Right kidney (tissue), 9 donors: Measurements from ENCODE around the gene MUC13.
"Not testable (repeated sequence)": the region's sequence is repeated elsewhere in the genome, so short reads cannot be mapped to it uniquely, and the experiment has no call there.

ENCODE experiments used
- DNase-seq: peaks from one replicate; pipeline ENCODE4 v3.0.0-alpha.2; 2016
- long read RNA-seq, 8 donors: transcript quantifications; one replicate each; lab custom pipeline, GENCODE V29; 2026

The MUC13 gene, protein sequence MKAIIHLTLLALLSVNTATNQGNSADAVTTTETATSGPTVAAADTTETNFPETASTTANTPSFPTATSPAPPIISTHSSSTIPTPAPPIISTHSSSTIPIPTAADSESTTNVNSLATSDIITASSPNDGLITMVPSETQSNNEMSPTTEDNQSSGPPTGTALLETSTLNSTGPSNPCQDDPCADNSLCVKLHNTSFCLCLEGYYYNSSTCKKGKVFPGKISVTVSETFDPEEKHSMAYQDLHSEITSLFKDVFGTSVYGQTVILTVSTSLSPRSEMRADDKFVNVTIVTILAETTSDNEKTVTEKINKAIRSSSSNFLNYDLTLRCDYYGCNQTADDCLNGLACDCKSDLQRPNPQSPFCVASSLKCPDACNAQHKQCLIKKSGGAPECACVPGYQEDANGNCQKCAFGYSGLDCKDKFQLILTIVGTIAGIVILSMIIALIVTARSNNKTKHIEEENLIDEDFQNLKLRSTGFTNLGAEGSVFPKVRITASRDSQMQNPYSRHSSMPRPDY
- long read RNA-seq, donor 1 = 0 reads
- long read RNA-seq, donor 2 = 0 reads
- long read RNA-seq, donor 3 = 0 reads
- long read RNA-seq, donor 4 = 0 reads
- long read RNA-seq, donor 5 = 0 reads
- long read RNA-seq, donor 6 = 0 reads
- long read RNA-seq, donor 7 = 0 reads
- long read RNA-seq, donor 8 = 0 reads

DNA sequence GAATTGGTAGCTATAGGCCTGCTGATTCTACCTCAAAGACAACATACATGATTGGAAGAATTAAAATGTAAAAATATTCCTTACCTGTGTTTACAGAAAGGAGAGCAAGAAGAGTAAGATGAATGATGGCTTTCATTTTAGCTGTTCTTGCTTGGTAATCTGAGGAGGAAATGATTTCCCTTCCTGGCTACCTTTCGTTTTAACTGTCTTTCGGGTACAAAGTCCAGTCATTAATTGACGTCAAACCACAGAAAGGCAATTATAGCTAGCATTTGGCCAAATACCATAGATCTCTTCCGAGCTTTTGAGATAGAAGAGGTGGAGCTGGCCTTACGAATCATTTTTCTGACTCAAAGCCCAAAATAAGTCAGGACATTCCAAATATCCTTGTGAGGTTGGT lies at the start of gene MUC13:
Gene MUC13, minus strand, starts transcription at position 175 of the 400 bp plus-strand sequence. Its CDS starts 39 bp downstream, at position 136.
- no peak for DNase-seq

DNA sequence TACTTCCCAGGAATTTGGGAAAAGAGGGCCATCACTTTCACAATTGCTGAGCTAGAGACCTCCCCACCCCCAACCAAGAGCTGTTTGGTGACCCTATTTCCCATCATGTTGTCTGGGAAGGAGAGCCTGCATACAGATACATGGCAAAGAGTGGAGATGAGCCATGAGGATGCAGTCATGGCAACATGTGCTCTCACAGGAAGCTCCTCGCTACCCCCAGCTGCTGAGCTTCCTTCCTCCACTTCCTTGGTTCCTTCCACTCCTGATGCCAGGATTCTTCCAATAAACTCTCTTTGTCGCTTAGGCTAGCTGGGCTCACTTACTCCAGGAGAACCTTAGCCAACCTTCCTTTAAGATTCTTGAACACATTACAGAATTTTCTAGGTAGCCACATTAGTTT lies 48.3 kb upstream of the MUC13 start:
- DNase-seq = no peak

DNA sequence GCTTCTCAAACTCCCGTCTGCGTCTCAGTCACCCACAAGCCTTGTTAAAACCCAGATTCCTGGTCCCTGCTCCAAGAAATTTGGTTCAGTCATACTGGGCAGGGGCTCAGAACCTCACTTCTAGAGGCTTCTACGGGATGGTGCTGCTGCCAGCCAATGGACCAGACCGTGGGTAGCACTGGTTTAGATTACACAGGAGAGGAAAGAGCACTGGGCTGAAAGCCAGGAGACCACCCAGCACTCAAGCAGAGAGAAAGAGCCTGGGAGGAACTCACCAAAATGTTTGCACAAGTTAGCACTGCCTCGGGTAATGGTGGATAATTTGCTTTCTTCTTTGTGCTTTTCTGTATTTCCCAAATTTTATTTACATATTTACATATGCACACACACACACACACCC lies 46.9 kb upstream of the MUC13 start:
- no peak for DNase-seq

DNA sequence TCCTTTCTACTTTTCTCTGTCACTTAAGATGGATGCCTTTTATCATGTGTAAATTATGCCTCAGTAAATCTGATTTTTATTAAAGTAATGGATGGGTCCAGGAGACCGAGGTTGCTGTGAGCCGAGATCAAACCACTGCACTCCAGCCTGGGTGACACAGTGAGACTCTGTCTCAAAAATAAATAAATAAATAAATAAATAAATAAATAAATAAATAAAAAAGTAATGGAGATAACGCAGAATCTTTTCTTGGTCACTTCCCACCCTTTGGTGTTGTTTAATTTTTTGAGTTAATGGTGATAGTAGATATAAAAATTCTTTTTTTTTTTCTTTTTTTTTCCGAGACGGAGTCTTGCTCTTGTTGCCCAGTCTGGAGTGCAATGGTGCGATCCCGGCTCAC lies 44.1 kb upstream of the MUC13 start:
- DNase-seq = no peak

DNA sequence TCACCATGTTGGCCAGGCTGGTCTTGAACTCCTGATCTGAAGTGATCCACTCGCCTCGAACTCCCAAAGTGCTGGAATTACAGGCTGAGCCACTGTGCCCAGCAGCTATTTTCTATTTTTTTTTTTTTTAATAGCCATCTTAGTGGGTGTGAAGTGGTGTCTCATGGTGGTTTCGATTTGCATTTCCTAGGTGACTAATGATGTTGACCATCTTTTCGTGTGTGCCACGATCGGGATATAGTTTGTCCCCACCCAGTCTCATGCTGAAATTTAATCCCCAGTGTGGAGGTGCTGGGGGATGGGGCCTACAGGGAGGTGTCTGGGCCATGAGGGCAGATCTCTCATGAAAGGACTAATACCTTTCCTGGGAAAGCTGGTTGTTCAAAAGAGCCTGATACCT lies 41.8 kb upstream of the MUC13 start:
- no peak for DNase-seq

DNA sequence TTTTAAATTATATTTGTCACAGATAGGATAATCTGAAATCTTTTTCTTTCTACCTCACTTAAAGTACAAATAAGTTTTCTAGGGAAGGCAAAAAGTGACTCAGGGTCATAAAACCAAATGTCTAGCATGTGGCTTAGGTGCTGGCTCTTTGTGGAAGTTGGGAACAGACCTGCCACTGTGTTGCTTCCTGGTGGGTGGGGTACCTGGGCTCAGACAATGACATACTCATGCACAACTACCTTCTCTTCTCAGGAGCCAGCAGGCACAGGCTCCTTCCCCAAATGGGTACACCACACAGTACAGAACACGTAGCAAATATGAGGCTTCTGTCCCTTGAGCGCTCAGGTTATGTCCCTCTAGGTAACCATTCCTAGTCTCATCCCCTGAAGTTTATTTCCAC lies 40.1 kb upstream of the MUC13 start:
- no peak for DNase-seq

DNA sequence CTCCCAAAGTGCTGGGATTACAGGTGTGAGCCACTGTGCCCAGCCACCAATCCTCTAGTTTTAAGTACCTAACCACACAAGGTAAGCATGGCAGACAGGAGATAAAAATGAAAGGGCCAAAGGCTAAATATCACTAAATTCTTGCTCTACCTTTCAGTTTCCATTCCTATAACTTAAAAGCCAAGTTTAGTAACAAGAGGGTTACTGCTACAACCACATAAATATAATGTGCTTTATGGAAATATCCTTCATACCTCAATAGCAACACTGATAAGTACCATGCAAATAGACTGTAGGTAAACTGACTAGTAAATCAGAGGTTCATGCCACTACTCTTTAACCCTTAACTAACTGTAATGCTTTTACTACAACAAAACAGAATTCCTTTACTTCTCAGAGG lies 38.7 kb upstream of the MUC13 start:
- DNase-seq = no peak

DNA sequence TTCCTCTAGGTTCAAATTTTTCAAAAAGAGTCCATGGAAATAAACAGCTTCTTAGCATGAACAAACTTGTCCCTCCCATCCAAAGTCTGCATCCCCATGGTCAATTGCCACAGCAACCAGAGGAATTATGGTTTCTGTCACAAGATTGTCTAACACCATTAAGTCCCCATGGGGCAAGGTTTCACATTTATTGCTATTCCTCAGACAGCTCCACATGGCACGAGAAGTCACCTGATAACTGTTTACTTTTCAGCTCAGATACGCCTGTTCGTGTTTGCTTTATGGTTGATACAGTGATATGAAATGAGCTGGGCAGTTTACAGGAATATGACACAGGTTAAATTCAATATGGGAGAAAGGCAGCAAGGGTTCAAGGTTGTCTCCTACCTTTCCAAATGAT lies 37.9 kb upstream of the MUC13 start:
- DNase-seq = no peak

DNA sequence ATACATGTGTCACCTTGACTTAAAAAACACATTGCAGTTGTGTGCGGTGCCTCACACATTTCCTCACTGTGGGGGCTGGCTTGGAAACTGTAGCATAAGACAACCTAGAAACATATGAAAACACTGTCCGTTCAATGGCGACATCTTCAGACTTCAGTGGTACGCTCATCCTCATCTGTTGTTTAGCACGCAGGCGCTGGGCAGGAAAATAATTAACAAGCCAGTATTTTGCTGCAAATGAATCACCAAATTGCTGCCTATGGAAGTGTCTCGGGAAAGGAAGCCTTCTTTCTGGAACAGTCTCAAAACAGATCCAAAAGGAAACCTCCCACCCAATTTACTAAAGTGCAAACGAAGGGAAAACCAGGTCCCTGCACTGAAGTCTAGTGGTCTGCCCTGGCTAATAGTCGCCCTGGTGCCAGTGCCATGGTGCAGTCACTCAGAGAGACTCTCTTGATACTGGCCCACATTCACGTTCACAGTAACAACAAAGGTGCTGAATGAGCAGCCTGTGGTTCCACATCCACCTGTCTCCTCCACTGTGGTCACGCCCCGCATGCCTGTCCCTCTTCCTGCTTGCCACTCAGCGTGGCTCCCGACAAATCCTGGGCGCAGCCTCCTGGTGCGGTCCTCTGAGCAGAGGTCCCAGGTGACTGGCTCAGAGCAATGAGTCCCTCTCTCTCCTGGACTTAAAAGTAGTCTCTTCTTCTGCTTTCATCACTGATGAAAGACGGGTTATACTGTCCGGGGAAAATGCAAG lies 35.6 kb upstream of the MUC13 start:
- DNase-seq = no peak

DNA sequence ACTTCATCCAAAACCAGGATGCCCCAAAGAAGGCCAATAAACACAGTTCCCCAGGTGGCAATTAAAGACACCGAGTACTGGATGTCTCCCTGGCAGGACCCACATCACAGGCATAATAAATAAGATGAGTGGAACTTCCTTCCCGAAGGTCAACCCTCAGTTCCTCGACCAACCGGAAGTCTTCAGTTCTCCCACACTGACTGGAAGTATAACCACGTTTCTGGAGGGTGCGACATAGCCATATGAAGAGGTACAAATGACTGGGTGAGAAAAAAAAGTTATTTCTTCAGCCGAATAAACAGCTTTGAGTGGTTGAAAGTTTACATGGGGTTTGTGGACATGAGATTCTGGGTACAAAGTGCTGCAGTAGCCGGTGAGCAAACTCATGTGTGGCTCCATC lies 34.6 kb upstream of the MUC13 start:
- DNase-seq = no peak

DNA sequence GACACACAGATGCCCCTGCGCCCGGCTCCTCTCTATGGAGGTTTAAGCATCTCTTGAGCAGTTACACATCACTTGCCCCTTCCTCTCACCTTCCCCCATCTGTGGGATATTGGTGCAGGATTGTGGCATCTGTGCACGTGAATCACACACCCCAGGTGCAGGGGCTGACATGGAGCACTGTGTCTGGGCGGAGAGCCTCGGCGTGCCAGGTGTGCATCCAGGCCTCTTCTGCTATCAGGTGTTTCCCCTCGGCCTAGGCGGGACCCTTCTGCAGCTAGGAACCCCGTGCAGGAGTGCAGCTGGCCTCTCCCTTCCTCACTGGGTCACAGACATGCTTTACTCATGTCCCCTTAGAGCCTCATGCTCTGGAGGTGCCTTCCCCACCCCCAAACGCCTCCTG lies 33.4 kb upstream of the MUC13 start:
- DNase-seq = no peak

DNA sequence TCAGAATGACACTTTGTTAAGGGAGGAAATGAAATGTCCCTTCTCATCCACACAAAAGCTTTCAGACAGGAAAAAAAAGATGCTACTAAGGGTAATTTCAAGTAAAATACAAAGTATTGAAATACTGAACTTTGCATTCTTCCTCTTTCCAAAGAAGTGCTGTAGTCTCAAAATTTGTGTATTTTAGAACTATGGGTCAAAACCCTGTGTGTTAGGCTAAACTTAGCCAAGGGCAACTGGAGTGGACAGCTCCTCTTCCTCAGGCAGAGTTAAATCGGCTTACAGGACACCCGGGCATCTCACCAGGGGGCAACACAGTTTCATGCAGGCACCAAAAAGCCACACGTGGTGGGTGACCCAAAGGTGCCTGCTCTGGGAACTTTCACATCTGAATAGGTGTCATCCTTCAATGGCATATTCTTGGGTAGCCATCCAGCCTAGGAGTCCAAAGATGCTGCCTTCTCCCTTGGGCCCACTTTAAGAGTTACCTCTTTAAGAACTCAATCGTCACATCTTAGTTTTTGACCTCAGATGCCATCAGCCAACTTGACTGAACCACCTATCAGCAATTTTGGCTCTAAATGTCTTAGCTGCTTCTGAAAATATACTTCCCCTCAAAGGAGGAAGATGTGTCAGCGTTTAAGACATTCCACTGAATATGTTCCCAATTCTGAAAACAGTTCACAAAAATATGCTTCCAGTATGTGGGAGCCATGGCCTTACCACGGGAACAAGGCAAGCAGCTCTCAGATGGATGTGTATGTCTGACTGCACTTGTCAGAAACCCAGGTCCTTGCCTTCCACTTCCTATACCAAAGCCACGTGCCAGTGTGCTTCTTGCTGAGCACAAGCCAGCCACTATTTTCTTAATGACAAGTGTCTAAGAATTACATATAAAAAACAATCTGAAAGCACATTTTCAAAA lies 32.2 kb upstream of the MUC13 start:
- DNase-seq = no peak

DNA sequence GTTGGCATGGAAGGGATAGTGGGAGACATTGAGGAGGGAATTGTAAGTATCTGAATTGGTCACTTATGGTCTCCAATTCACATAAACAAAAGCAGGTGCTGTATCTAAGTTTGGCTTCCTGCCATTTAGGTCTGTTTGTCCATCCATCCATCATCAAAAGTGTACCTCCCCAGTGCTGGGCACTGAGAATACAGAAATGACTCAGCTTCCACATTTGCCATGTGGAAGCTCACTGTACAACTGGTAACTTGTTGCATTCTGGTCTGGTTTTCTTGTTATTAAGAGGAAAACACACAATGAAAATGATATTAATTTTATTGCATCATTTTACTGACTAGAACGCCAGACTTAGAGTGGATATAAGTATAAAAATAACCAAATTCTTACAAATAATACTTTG lies 30.9 kb upstream of the MUC13 start:
- no peak for DNase-seq

DNA sequence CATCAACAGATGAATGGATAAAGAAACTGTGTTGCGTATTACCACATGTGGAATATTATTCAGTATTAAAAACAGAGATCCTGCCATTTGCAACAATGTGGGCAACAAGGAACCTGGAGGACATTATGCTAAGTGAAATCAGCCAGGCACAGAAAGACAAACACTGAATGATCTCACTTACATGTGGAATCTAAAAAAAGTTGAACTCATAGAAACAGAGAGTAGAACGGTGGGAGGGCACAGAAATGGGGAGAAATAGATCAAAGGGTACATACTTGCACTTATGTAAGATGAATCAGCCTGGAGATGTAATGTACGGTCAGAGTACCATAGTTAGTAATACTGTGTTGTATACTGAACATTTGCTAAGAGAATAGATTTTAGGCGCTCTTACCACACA lies 29.8 kb upstream of the MUC13 start:
- DNase-seq = no peak

DNA sequence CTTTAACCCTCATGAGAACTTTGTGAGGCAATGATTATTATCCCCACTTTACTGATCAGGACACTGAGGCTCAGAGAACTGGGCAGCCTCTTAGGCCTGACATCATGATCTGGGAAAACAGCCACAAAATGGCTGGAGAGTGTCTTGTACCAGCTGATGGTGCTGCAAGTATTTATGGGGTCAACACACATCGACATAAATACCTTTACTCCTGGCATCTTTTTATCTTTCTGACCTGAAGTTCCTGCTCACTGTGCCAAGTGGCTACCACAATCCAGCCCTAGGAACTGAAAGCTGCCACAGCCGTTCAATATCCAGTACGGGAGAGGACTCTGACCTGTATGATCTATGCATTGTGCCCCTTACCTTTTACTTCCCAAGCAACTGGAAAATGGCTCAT lies 29.2 kb upstream of the MUC13 start:
- DNase-seq = no peak

DNA sequence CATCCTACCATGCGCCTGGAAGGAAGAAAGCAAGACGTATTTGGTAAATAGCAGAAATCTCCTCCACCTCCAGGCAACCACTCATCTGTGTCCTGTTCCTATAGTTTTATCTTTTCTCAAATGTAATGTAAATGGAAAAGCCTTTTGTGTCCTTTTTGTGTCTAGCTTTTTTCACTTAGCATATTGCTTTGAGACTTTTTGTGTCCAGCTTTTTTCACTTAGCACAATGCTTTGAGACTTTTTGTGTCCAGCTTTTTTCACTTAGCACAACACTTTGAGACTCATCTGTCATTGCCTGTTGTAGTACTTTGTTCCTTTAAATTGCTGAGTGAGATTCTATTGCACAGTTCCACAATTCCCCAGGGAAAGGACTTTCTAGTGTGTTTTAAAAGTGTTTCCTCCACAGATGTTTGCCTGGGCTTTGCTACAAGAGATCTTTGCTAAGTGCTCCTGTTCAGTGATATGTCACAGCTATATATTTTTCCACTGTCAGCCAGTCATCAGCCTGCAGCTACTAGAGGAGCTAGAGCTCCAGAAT lies 27.9 kb upstream of the MUC13 start:
- no peak for DNase-seq

DNA sequence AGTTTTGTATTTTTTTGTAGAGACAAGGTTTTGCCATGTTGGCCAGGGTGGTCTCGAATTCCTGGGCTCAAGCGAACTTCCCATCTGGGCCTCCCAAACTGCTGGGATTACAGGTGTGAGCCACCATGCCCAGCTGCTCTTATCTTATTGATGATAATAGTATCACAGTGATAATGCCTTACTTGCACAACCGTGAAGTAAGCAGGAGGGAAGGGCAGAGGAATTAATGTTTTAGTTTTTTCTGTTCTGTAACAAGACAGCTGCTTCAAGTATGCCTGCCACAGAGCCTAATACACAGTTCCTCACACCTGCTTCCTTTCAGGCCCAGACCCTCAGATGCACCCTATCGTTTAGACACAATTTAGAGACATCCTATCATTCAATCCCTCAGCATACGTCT lies 26.1 kb upstream of the MUC13 start:
- no peak for DNase-seq

DNA sequence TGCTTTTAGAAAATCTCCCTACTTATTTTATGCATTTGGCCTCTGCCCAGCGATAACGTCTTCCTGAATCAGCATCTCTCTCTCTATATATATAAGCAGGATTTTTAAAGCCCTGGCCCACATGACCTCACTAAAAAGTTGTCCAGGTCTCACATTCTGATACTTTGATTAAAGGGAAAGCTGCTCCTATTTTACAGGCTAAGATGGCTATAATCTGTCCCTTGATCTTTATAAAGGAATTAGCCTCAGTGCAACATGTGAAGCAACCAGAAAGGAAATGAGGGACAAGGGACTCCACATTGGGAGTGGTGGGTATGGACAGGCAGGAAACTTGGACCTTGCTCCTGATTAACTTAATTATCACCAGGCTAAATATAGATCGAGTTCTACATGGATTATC lies 25.6 kb upstream of the MUC13 start:
- DNase-seq = no peak

DNA sequence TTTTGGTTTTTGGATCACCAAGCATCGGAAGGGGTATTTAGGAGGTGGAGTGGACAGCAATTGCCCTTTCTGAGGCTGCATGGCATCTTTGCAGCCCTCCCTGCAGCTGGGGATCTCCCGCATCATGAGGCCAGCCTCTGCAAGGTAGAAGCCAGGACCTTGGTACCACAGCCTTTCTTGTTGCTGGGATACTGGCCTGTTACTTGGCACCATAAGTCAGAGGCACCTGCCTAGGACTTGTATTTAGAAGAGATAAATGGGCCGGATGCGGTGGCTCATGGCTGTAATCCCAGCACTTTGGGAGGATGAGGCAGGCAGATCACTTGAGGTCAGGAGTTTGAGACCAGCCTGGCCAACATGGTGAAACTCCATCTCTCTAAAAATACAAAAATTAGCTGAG lies 23.4 kb upstream of the MUC13 start:
- DNase-seq = not testable (repeated sequence)

DNA sequence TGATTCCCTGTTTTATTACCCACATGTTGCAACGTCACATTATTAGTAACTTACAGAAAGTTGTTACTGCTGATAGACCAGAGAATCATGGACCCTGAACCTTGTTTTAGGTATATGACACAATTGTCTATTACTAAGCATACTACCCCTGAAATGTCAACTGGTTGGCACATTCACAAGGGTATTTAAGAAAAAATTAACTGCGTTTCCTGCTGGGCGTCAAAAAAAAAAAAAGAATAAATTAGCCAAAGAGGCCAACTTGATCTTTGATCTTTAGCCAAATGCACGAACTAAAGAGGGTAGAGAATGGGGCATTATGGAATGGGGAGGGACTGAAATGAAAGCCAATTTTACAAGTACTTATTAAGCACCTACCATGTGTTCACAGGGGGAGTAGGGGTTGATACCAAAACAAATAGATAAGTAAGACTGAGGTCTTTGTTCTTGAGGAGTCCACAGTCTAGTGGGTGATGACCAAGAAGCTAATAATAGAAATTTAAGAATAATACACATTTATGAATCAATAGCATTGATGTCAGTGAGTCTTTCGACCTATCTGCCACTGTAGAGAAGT lies 17.8 kb upstream of the MUC13 start:
- DNase-seq = no peak

DNA sequence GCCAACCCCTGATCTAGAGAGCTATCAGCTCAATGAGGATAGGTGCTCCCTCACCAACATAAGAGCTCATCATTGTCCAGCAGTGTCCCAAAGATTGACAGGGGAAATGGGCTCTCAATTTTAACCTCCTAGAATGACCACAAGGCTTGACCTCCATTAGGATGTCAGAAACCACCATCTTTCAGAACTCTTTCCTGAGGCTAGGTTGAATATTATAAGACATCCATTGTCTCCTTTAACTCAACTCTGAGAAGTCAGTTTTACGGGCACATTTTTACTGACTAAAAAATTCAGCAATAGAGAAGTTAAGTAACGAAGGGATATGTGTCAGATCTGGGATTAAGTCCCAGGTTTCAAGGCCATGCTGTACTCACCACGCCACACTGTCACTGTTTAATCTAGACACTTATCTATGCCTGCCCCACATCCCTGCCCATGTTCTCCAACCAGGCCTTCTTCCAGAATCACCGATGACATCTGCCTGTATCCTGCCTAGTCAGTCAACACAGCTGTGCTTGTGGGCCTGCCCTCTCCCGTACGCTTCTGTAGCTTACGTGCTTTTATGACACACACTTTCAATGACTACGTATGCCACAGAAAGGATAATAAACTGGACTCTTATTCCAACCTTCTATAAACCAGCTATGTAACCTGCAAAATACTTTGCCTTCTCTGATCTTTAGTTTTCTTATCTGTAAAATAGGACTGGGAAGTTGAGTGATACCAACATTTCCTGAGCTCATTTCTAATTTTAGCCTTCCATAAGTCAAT lies 17.1 kb upstream of the MUC13 start:
- DNase-seq = no peak
